Measurements from ENCODE around the gene DYRK2.

The DYRK2 gene

GRCh38 chr12:67648521-67649260 is at the start of gene DYRK2:
TSS of gene DYRK2 (plus strand) at chr12:67648745. CDS start at chr12:67649134, 389 bp downstream.
- DNase-seq = peak; percentile 79 to 85

GRCh38 chr12:67599691-67600090 is 48.9 kb upstream of the DYRK2 start:
- no peak for DNase-seq

- DNase-seq = no peak
These were observed 47.4 kb upstream of the DYRK2 start for GRCh38 chr12:67601126-67601525.

- no peak for DNase-seq
These were observed 39.2 kb upstream of the DYRK2 start for GRCh38 chr12:67609226-67609870.

GRCh38 chr12:67613040-67613439 is 35.5 kb upstream of the DYRK2 start:
- DNase-seq = no peak

- no peak for DNase-seq
These were observed 30.9 kb upstream of the DYRK2 start for GRCh38 chr12:67617629-67618028.

- no peak for DNase-seq
These were observed 30.2 kb upstream of the DYRK2 start for GRCh38 chr12:67618303-67618702.

GRCh38 chr12:67621112-67621511 is 27.4 kb upstream of the DYRK2 start:
- DNase-seq = no peak

- no peak for DNase-seq
These were observed 26.6 kb upstream of the DYRK2 start for GRCh38 chr12:67621926-67622325.

- no peak for DNase-seq
These were observed 25.3 kb upstream of the DYRK2 start for GRCh38 chr12:67623259-67623658.

GRCh38 chr12:67624355-67624754 is 24.2 kb upstream of the DYRK2 start:
- no peak for DNase-seq

- DNase-seq = no peak
These were observed 23.5 kb upstream of the DYRK2 start for GRCh38 chr12:67625004-67625403.

- DNase-seq = no peak
These were observed 22.4 kb upstream of the DYRK2 start for GRCh38 chr12:67626156-67626555.

- DNase-seq = peak; percentile 88 to 91
These were observed 18.0 kb upstream of the DYRK2 start for GRCh38 chr12:67630373-67631088.

- no peak for DNase-seq
These were observed 16.5 kb upstream of the DYRK2 start for GRCh38 chr12:67632005-67632404.

- no peak for DNase-seq
These were observed 15.4 kb upstream of the DYRK2 start for GRCh38 chr12:67633024-67633610.

- DNase-seq = no peak
These were observed 14.8 kb upstream of the DYRK2 start for GRCh38 chr12:67633708-67634107.

- no peak for DNase-seq
These were observed 14.2 kb upstream of the DYRK2 start for GRCh38 chr12:67634303-67634761.

GRCh38 chr12:67637718-67638117 is 10.8 kb upstream of the DYRK2 start:
- no peak for DNase-seq

GRCh38 chr12:67638694-67639093 is 9.9 kb upstream of the DYRK2 start:
- DNase-seq = no peak

GRCh38 chr12:67640863-67641262 is 7.7 kb upstream of the DYRK2 start:
- no peak for DNase-seq

- no peak for DNase-seq
These were observed 3.4 kb upstream of the DYRK2 start for GRCh38 chr12:67645126-67645525.

GRCh38 chr12:67645601-67646000 is 2.9 kb upstream of the DYRK2 start:
- DNase-seq = no peak
